ENCODE measurements around the gene MPEG1. TPM values are rescaled to one million over a fixed set of nuclear protein-coding genes. Genes with fewer than 3 reads are reported as not detected.

Gene MPEG1
- total and polyA plus RNA-seq, 9 of the 15 experiments (the other 6 are each of a cell fraction or from before 2014, with no cell fraction given) = 0.07 TPM; not detected in 8

DNA sequence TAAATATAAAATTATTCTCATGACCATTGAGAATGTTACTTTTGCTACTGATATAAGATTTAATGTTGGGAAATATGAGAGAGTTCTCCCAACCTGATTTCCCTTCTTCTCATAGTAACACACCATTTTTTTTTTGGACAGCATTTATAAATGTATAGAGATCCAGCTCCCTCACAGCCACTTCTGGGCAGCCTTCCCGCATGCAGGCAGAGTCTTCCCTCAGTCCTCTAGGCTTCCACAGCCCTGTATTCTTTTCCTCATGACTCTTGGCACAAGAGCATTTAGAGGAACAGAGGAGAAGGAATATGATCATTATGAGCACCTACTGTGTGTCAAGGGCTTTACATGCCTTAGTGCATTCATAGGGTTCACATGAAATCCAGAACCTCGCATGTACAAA, 31.8 kb downstream of the MPEG1 start:
- H3K79me2 ChIP-seq (ENCODE audit: control insufficient read depth, insufficient read depth, low read length) = no peaks in the 10 kb centered on the region
- ChIA-PET CTCF (ENCODE audit: low intra/inter-chr PET ratio) (no interaction called here), POLR2A (interaction anchor here (0.7 kb wide), 1 partner anchor 30 kb away, joined by 4 read pairs; no protein-coding TSS in a partner anchor)
- H2AFZ ChIP-seq (ENCODE audit: low read depth, low read length) = no peak overlapping the region
- peaks cover 0 to 6% of the 10 kb centered on the region in 2 experiments; a peak in 1 of 5 replicates for H3K4me1 ChIP-seq (replicated peaks in 1 of 2; ENCODE audit: control insufficient read depth in 2 of 2, insufficient read depth in 2 of 2, low read length in 2 of 2)
- no peak for FAIRE-seq
- no peaks in the 10 kb centered on the region for H3K9me3 ChIP-seq (replicated peaks; ENCODE audit: control insufficient read depth, insufficient read depth, low read depth, low read length)
- H3K36me3 ChIP-seq (ENCODE audit: control insufficient read depth, insufficient read depth, low read length) = no peaks in the 10 kb centered on the region
- 0% methylated on average over 2 of the region's 2 CpGs for WGBS (ENCODE audit: insufficient coverage, low coverage, missing lambda C conversion rate)
- no peak overlapping the region for H3K9ac ChIP-seq (ENCODE audit: insufficient read depth in 1 of 2, low read depth in 2 of 2, low read length in 2 of 2)
- peaks cover 0 to 21% of the 10 kb centered on the region in 2 experiments; a peak in 2 of 5 replicates for H3K27me3 ChIP-seq (ENCODE audit: control insufficient read depth in 2 of 2, insufficient read depth in 2 of 2, low read length in 2 of 2)
- BruUV-seq (replicated peaks) = no TSS peak
- ATAC-seq = no peak
- H3K9me1 ChIP-seq (ENCODE audit: control insufficient read depth, insufficient read depth, low read length) = no peaks in the 10 kb centered on the region
- H3K27ac ChIP-seq (ENCODE audit: extremely low read depth, low read depth, low read length) = no peak overlapping the region
- intact Hi-C loops (cut with micrococcal nuclease) = no loop called here
- no peak overlapping the region for H3K4me3 ChIP-seq
- in situ Hi-C loops (cut with MboI) = loop anchor here (25.0 kb wide), 1 partner anchor 506 kb away; no protein-coding TSS in a partner anchor
- no peak for DNase-seq (ENCODE audit: extremely low read depth in 1 of 4, low spot score in 3 of 4)
- H4K20me1 ChIP-seq (replicated peaks; ENCODE audit: control insufficient read depth, insufficient read depth, low read length) = no peaks in the 10 kb centered on the region; the same call in 1 of the 2 replicates
- no peak overlapping the region for H3K4me2 ChIP-seq (ENCODE audit: insufficient read depth, low read length)
- no peak for TF ChIP-seq GABPB2 (CRISPR knock-in tag; conservative IDR thresholded peaks at IDR 0.05)
- TF ChIP-seq, protein P1, sequence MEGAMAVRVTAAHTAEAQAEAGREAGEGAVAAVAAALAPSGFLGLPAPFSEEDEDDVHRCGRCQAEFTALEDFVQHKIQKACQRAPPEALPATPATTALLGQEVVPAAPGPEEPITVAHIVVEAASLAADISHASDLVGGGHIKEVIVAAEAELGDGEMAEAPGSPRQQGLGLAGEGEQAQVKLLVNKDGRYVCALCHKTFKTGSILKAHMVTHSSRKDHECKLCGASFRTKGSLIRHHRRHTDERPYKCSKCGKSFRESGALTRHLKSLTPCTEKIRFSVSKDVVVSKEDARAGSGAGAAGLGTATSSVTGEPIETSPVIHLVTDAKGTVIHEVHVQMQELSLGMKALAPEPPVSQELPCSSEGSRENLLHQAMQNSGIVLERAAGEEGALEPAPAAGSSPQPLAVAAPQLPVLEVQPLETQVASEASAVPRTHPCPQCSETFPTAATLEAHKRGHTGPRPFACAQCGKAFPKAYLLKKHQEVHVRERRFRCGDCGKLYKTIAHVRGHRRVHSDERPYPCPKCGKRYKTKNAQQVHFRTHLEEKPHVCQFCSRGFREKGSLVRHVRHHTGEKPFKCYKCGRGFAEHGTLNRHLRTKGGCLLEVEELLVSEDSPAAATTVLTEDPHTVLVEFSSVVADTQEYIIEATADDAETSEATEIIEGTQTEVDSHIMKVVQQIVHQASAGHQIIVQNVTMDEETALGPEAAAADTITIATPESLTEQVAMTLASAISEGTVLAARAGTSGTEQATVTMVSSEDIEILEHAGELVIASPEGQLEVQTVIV (CRISPR knock-in tag; IDR thresholded peaks at IDR 0.05; ENCODE audit: borderline replicate concordance) = no peak
- TF ChIP-seq MED1 (CRISPR knock-in tag; IDR thresholded peaks at IDR 0.05; ENCODE audit: borderline replicate concordance) = no peak
- TF ChIP-seq ZSCAN29 (IDR thresholded peaks at IDR 0.05) = no peak
- no peak for TF ChIP-seq ELF4 (CRISPR knock-in tag; IDR thresholded peaks at IDR 0.05)
- TF ChIP-seq, protein P2, sequence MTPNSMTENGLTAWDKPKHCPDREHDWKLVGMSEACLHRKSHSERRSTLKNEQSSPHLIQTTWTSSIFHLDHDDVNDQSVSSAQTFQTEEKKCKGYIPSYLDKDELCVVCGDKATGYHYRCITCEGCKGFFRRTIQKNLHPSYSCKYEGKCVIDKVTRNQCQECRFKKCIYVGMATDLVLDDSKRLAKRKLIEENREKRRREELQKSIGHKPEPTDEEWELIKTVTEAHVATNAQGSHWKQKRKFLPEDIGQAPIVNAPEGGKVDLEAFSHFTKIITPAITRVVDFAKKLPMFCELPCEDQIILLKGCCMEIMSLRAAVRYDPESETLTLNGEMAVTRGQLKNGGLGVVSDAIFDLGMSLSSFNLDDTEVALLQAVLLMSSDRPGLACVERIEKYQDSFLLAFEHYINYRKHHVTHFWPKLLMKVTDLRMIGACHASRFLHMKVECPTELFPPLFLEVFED (CRISPR knock-in tag; conservative IDR thresholded peaks at IDR 0.05) = no peak
- TF ChIP-seq ZNF507 (tag; conservative IDR thresholded peaks at IDR 0.05) = no peak
- no peak for TF ChIP-seq SMC3 (conservative IDR thresholded peaks at IDR 0.05; ENCODE audit: insufficient read depth, low read depth, low read length)
- TF ChIP-seq, protein P3, sequence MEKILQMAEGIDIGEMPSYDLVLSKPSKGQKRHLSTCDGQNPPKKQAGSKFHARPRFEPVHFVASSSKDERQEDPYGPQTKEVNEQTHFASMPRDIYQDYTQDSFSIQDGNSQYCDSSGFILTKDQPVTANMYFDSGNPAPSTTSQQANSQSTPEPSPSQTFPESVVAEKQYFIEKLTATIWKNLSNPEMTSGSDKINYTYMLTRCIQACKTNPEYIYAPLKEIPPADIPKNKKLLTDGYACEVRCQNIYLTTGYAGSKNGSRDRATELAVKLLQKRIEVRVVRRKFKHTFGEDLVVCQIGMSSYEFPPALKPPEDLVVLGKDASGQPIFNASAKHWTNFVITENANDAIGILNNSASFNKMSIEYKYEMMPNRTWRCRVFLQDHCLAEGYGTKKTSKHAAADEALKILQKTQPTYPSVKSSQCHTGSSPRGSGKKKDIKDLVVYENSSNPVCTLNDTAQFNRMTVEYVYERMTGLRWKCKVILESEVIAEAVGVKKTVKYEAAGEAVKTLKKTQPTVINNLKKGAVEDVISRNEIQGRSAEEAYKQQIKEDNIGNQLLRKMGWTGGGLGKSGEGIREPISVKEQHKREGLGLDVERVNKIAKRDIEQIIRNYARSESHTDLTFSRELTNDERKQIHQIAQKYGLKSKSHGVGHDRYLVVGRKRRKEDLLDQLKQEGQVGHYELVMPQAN (IDR thresholded peaks at IDR 0.05; ENCODE audit: borderline replicate concordance) = no peak
